ENCODE data around the gene TNRC18.
"Not testable (repeated sequence)": the region's sequence is repeated elsewhere in the genome, so short reads cannot be mapped to it uniquely, and the experiment has no call there.

Gene TNRC18

DNA sequence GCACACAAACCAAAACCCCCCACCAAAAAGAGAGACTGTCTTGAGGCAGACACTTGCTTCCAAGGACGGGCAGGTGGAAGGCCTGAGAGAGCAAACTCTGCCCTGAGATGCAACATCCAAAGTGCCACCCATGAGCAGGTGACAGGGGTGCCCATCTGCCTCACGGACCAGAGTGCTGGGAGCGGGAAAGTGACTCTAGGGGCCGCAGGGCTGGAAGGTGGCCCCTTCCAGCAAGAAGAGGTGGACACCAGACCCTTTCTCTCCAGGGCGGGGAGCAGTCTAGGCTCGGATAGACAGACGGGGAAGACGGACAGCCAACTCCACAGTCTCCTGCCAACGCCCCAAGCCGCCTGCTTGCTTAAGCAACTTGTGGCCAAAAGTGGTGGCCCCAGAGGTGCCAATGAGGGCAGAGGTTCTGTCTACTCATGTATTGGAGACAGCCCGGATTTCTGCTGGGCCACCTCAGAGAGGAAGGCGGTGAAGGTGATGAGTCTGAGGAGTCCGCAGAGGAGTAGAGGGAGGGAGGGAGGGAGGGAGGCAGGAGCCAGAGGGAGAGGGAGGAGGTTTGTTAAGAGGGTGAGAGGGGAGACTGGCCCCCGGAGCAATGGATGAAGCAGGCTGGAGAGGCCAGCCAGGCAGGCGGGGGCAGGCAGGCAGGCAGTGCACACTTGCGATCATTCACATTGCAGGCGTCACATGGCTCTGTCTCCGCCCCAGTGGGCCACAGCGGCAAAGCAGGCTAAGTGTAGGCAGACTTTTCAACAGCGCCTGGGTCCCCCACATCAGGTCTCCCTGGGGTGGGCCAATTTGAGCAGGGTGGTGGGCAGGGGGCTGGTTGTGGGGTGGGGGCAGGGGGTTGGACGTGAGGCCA lies 75.3 kb downstream of the TNRC18 start:
- no peak for DNase-seq

DNA sequence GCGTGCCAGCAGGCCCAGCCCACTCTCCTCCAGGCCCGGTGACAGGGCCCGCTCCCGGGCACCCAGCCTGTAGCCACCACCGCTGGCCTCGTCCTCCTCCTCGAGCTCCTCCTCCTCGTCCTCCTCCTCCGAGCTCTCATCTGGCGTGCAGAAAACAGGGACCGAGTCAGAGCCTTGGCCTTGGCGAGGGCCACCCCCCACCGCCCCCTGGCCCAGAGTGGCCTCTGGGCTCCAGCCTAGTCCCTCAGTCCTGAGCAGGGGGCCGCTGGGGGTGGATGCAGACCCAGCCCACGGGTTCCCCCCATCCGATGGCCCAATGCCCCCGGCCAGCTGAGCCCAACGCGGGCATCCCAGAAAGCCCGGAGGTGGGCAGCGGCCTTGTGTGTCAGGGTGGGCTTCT lies 78.0 kb downstream of the TNRC18 start:
- DNase-seq, result no peak

DNA sequence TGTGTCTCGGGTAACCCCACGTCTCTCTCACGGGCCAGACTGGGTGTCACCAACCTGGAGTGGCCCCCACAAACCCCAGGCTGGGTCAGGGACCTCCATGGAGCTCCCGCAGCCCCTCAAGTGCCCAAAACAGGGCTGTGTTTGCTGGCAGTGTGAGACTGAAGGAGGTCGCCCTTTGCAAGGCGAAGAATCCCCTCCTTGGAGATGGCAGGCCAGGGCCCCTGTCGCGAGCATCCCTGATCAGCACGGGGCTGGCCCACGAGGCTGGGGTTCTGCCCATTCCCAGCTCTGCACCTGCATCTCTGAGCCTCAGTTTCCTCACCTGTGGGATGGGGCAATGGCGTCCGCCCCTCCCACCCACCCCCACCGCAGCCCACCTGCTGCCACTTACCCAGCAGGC lies 78.5 kb downstream of the TNRC18 start:
- DNase-seq, result no peak

DNA sequence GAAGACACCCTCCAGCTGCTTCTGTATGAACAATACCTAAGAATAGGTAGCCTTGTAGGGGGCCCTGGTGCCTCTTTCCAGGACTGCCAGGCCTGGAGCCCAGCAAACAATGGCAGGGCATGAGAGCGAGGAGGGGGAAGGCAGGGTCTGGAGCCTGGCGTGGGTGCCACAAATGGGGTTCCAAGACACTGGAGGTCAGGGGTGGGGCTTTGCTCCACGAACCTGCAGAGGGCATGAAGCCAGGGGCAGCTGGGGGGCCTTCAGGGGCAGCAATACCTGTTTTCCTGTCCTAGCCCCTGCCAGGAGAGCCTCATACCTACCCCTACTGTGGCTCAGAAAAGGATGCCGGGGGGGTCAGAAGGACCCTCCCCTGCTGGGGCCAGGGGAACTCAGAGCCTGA lies 79.3 kb downstream of the TNRC18 start:
- DNase-seq, result no peak

DNA sequence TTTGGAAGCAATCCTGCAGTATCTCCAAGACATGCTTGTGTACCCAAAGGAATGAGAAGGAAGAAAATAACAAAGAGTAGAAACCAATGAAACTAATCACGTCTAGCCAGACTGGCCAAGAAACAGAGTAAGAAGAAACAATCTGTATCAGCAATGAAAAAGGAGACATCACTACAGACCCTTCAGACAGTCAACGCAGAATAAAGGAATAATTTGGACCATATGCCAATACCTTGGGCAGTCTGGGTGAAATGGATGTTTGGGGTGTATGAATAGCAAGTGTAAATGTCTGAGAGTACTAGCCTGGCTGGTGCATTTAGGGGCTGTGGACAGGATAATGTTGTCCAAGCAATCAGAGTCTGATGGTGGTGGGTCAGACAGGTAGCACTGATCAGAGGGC lies 79.8 kb downstream of the TNRC18 start:
- no peak for DNase-seq

DNA sequence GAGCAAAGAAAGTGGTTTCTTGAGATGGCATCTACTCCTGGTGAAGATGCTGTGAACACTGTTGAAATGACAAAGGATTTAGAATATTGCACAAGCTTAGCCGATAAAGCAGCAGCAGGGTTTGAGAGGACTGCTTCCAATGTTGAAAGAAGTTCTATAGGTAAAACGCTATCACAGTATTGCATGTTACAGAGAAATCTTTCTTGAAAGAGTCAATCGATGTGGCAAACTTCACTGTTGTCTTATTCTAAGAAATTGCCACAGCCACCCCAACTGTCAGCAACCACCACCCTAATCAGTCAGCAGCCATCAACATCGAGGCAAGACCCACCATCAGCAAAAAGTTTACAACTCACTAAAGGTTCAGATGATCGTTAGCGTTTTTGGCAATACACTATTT lies 81.0 kb downstream of the TNRC18 start:
- peak; percentile 51 for DNase-seq

DNA sequence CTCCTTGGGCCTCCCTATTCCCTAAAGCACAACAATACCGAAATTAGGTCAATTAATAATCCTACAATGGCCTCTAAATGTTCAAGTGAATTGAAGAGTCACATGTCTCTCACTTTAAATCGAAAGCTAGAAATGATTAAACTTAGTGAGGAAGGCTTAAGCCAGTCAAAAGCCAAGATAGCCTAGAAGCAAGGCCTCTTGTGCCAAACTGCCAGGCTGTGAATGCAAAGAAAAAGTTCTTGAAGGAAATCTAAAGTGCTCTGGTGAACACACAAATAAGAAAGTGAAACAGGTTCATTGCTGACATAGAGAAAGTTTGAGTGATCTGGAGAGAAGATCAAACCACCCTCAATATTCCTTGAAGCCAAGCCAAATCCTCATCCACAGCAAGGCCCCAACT lies 83.7 kb downstream of the TNRC18 start:
- no peak for DNase-seq

DNA sequence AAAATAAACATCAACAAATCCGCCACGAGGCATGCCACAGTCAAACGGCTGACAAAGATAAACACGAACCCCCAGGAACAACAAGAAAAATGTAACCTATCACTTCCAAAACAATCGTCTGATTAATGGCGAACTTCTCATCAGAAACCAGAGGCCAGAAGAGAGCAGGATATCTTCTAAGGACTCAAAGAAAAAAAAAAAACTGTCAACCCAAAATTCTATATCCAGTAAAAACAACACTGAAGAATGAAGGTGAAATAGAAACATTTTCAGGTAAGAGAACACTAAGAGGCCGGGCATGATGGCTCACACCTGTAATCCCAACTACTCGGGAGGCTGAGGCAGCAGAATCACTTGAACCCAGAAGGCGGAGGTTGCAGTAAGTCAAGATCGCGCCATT lies 86.6 kb downstream of the TNRC18 start:
- DNase-seq, result no peak

DNA sequence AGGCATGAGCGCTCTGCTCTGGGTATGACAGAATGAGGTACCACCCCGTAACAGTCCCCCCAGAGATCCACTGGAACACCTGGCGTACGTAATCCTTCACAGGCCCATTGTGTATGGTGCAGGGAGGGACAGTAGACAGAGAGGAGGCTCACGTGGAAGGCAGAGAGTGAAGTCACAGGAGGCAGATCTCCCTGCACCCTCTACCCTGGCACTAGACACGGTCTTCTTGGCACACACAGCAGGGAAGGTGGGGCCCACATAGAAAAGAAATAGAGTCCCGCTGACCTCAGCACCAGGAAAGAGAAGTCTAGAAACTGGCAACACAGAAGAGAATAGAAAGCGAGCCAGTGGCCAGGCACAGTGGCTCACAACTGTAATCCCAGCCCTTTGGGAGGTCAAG lies 89.0 kb downstream of the TNRC18 start:
- no peak for DNase-seq

DNA sequence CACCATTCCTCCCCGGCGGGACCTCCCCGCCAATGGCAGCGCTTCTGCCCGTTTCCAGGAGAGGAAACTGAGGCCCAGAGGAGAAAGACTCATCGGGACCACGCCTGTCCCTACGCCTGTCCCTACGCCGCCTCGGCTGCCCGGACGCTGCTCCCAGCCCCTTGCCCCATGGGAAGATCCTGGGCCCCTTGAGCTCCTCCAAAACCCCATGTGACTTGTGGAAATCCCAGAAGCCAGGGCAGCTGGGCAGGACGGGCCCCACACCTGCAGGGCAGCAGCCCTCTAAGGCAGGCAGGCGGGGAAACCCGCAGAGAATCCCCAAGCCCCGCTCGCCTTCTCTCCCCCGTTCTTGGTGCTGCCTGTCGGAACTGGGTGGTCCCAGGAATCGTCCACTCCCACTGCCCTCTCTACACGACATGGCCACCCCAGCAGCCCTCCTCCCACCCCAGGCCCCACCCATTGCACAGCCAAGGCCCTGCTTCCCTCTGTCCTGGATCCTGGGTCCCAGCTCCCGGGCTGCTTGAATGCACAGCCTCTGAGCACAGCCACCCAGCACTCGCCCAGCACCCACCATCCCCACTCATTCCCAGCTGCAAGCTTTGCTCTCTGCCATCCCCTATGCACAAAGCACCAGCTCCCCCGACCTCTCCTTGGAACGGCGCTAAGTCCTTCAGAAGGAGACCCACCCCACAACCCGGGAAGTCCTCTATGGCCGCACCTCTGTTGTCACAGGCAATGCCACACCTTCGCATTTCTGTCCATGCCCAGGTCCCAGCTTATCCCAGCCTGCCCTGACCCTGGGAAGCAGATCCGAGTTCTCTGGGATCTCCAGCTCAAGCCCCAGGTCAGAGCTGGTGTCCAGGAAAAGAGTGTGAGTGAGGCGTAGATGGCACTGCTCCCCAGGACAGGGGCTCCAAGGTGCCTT lies 90.3 kb downstream of the TNRC18 start:
- DNase-seq, result no peak

DNA sequence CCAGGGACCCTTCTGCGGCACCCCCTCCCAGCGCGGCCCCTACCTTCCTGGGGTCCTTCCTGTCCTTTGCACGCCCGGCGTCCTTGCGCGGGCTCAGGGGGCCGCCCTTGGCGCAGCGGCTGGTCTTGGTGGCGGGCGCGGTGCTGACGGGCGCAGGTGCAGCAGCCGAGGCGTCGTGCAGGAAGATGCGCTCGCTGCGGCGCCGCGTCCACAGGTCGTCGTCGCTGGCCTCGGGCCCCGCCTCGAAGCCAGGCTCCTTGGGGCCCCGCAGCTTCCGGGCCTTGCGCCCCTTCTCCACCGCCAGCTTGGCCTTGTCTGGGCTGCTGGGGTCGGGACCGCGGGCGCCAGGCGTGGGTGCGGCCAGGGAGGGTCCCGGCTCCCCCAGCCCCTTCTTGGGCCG lies 91.1 kb downstream of the TNRC18 start:
- DNase-seq, result no peak

DNA sequence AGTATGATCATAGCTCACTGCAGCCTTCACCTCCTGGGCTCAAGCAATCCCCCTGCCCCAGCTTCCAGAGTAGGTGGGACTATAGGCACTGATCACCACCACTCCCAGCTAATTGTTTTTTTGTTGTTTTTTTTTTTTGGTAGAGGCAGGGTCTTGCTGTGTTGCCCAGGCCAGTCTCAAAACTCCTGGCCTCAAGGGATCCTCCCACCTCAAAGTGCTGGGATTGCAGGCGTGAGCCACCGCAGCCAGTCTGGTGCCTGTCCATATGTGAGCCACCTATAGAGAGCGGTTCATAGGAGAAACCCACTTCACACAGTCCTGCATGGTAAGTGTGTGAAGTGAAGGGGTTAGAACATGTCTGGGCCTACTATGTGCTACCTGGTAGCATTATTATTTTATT lies 93.3 kb downstream of the TNRC18 start:
- DNase-seq, result no peak

DNA sequence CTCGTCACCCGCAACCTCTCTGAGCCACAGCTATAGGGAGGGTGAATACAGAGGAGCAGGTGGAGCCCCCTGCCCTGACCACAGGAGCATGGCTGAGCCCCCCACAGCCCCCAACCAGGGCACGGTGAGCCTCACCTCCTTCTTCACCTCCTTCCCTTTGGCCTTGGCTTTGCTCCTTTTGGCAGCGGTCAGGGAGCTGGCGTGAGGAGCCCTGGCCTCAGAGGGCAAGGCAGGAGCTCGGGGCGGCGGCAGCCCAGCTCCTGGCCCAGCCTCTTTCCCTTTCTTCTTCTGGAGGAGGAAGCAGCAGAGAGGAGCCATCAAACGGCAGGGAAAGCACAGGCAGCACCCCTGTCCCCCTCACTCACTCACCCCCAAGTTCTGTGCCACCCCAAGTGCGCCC lies 98.7 kb downstream of the TNRC18 start:
- no peak for DNase-seq

DNA sequence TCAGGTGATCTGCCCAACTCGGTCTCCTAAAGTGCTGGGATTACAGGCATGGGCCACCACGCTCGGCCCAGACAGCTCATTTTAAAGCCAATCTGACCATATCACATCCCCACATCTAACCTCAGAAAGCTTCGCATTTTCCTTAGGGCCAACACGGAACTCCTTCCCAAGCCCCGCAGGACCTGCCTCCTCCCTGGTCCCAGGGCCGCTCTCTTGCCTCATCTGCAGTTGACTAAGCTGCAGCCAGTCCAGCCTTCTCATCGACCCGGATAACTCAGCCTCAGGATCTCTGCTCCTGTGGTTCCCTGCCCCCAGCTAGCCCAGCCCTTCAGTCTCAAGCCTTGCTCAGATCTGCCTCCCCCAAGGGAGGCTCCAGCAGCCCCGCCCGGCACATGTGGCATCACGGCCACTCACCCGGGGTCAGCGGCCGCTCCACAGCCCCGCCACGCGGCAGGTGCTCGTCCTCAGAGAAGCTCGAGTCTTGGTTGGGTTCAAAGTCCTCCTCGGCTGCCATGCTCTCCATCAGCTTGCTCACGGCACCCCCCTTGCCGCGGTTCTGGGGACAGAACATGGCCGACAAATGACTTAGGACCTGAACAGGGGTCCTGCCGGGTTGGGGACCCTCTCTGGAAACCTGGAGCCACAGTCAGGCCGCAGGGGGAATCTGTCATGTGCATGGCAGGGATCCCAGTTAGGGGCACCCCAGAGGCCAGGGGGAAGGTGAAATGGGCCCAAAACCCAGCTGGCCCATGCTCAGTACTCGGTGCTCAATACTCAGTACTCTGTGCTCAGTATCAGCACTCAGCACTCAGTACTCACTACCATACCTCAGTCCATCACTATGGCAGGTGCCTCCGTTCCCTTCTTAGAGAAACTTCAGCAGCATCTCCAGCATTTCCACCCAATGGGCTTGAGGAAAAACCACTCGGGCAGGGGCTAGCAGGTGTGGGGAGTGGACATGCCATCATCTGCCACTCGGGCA lies 99.5 kb downstream of the TNRC18 start:
- not testable (repeated sequence) for DNase-seq

DNA sequence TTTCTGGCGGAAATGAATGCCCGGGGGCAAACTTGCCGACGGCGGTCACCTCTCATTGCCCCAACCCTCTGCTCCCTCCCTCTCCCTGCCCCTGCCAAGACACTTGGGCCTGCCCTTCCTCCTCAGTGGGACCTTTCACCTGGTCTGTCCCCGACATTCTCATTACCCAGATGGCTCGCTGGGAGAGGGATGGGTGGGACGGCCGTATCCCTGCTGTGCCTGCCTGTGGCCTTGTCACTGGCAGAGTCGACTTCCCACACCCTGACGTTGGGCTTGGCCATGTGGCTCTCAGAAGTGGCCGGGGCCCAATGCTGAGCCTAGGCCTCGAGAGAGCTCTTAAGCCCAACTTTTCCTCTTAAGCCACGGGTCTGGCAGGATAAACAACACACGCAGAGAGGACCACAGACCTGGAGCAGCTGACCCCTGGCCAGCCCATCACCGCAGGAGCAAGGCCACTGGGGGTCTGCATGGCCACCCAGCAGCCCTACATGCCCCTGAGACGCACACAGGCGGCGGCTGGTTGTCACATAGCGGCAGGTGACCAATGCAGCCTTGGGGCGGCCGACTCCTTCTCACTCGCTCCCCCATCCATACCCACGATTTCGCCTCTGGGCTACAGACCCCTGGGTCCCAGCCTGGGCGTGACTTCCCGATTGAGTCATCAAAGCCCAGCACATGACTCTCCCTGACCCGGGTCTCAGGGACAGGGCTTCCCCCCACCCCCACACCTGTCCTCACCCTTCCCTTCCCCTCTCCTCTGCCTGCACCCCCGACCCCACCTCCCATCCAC lies 100.8 kb downstream of the TNRC18 start:
- DNase-seq, result no peak

DNA sequence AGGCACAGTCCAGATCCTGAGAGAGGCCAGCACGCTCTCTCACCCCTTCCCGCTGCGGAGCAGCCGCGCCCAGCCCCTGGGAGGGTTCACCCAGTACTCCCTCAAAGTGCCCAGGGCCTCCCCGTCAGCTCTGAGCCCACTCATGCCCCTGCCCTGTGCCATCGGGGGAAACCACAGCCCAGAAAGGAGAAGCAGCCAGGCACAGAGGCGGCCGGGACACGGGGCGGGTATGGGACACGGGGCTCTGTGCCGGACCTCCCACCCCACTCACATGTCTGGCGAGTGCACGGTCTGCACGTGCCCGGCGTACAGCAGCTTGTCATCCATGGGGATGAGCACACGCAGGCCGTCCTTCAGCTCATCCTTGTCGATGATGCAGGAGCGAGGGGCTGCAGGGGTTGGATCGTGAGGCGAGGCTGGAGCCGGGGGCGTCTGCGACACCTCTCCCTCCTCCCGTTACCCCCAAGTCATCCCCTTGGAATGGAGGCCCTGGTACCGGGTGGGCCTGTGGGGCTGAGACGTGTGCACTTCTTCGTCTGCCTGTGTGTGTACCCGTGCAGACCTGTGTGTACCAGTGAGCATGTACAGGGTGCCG lies 102.7 kb downstream of the TNRC18 start:
- no peak for DNase-seq

DNA sequence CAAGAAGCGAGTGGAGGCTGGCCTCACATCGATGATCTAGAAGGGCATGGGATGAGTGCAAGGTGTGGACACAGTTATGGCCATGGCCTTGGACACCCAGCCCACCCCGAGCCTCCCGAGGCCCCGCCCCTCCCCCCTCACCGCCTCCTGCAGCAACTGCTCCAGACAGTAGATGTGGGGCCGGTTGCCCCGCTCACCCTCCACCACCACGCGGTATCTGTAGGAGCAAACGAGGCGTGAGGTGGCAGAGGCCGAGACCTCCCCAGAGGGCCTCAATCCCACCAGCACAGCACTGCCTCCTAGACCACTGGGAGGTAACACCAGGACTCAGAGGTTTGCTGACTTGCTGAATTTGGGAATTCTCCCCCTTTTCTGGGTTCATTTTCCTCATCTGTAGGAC lies 103.2 kb downstream of the TNRC18 start:
- DNase-seq, result no peak

DNA sequence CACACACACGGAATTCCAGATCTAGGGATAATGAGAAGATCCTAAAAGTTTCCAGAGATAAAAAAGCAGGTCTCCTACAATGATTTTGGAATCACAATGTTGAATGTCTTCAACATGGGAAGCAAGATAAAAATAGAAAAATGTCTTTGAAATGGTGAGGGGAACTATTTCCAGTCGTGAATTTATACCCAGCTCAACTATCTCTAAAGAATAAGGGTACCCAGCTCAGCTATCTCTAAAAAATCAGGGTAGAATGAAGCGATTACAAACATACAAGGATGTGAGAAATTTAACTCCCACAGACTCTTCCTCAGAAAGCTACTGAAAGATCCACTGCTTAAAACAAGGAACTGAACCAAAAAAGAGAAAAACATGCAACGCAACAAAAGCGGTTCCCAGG lies 105.0 kb downstream of the TNRC18 start:
- not testable (repeated sequence) for DNase-seq

DNA sequence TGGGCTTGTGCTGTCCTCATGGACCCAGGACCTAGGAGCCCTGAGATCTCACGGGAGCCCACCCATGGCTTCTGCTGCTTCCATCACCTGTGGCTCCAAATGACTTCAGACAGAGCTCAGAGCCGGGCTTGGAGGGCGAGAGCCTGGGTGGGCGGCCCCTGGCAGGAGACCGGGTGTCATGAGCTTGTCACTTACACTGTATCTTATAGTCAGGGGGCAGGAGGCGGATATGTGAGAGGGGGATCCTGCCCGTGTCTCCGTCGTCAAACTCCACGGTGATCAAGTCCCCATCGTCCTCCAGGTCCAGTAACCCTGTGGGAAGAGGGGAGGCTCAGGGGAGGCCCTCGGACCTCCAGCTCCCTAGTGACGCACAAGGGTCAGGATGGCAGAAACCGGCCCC lies 107.9 kb downstream of the TNRC18 start:
- no peak for DNase-seq

DNA sequence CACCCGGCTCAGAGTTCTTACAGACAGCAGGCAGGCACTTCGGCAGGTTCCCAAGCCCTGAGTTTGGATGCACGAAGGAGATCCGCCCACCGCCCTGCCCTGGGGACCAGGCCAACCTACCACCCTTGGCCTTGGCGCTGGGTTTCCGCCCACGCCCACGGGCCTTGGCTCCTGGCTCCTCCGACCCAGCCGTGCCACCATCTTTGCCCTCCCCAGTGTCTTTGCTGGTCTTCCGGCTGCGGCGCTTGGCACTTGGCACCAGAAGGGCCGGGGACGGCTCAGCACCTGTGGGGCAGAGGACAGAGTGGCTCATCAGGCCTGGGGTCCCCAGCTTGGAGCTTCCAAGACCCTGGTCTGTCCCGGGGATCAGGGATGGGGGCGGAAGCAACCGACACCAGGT lies 108.8 kb downstream of the TNRC18 start:
- DNase-seq, result no peak

DNA sequence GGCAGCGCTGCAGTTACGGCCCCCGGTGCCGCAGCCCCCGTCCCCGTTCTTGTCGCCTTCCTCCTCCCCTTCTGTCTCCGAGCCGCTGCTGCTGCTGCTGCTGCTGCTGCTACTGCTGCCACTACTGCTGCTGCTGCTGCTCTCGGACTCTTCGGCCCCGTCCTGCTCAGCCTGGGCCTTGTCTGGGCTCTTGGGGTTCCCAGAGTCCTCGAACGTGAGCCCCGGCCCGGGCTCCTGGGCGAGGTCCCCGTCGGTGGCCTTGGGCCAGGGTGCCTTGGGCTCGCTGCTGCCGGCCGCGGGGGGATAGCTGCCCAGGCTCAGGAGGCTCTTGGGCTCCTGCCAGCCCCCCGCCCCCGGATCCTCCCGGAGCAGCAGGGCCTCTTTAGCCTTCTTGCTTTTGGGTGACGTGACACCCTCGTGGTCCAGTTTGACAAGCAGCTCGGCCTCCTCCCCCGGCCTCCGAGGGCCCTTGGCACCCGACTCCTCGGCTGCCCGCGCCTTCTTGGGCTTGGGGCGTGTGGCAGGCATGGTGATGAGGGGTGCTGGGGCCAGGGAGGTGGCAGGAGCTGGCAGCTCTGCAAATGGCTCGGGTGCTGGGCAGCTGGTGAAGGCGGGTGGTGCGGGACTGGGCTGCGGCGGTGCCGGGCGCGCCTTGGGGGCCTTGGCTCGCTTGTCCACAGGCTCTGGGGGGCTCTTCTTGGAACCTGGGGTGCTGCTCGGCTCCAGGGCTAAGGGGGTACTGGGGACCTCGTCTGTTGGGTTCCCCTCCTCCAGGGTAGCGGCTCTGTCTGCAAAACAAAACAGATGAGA lies 110.4 kb downstream of the TNRC18 start:
- DNase-seq, result not testable (repeated sequence)
